HG02938 (cell line): ENCODE measurements around the gene CES5A.
"Not testable (repeated sequence)": the region's sequence is repeated elsewhere in the genome, so short reads cannot be mapped to it uniquely, and the experiment has no call there.

Experiments used
- ATAC-seq: cut with Tn5 transposase; IDR thresholded peaks from one replicate; pipeline ENCODE4 v1.9.1; 2021; ENCODE audit warnings: mild to moderate bottlenecking, moderate library complexity; ENCODE audit not compliant: unreplicated experiment

The CES5A gene

GRCh38 chr16:55876854-55877253 is 1.7 kb upstream of the CES5A start:
- no peak for ATAC-seq

GRCh38 chr16:55873122-55873521 is 2.1 kb downstream of the CES5A start:
- ATAC-seq, result no peak

- ATAC-seq, result no peak
Observed at GRCh38 chr16:55872130-55872529, 3.0 kb downstream of the CES5A start.

DNA sequence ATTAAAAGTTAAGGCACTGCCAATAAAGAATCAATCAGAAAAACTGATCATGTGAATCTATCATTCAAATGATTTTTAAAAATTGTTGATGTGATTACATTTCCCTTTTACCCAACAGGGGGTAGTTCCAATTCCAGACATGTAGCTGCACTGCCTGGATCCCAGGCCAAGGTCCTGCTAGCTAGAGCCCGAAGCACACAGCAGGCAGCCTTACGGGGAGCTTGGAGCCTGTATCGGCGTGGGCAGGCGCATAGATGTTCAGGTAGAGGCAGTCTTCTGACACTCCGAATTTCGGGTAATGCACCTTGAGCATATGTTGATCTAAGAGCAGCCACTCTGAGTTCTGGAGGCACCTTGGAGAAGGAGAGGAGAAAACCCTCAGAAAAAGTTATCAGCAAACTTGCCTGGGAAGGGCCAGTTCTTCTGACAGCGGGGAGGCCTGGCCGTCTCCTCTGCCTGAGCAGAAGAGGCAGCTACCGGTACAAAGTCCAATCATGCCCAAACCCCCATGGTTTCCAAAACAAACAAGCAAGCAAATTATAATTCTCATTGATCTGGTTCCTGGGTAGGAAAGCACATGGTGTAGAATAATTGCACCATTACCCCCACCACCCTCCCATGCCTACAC is 3.6 kb downstream of the CES5A start:
- no peak for ATAC-seq

DNA sequence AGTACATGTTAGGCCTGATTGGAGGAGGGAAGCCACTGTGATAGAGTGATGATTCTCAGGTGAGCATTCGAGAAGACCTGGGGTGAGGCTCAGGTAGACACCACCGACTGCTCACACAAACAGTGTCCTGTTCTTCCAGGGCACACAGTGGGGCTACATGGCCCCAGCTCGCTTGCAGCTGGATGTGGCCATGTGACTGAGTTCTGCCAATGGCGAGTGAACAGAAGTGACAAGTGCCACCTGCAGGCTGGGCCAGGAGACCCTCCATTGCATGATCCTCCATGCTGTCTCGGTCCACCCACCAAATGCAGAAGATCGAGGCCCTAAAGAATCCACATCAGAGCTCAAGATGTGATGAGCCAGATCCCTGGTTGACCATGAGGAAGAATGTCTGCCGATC is 6.2 kb downstream of the CES5A start:
- ATAC-seq, result no peak

- no peak for ATAC-seq
Observed at GRCh38 chr16:55868137-55868536, 7.0 kb downstream of the CES5A start.

GRCh38 chr16:55861288-55861687 is 13.9 kb downstream of the CES5A start:
- ATAC-seq, result no peak

- ATAC-seq, result not testable (repeated sequence)
Observed at GRCh38 chr16:55857650-55858049, 17.5 kb downstream of the CES5A start.

GRCh38 chr16:55856950-55857349 is 18.2 kb downstream of the CES5A start:
- ATAC-seq, result no peak

DNA sequence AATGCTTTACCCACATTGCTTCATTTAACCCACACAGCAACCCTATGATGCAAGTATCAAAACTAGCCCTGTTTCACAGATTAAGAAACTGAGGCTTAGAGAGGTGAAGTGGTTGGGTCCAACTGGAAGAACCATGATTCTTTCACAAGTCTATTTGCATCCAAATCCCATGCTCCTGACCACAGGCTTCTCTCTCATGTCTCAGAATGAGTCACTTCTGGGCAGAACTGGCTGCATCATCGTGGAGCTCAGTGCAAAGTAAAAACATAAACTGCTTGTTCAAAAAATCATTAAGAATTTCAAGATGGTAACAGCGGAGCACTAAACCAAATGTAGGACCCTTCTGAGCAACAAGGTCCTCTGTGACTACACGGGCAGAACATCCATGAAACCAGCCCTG is 22.1 kb downstream of the CES5A start:
- no peak for ATAC-seq

DNA sequence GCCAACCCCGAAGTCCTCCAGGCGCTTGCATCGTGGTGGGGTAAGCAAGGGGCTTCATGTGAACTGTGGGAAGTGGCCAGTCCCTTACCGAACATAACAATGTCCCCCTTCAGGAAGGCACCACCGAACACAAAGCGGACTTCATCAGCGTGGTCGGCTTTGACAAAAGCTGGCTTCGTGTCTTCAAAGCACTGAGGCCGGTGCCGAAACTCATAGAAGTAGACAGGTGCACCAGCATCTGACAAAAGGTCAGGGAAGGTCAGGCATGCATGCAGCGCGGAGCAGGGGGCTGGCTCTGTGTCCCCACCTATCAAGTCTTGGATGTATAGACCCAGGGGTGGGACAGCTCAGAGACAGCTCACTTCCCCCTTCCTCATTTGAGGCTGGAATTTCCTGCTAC is 25.6 kb downstream of the CES5A start:
- ATAC-seq, result no peak

DNA sequence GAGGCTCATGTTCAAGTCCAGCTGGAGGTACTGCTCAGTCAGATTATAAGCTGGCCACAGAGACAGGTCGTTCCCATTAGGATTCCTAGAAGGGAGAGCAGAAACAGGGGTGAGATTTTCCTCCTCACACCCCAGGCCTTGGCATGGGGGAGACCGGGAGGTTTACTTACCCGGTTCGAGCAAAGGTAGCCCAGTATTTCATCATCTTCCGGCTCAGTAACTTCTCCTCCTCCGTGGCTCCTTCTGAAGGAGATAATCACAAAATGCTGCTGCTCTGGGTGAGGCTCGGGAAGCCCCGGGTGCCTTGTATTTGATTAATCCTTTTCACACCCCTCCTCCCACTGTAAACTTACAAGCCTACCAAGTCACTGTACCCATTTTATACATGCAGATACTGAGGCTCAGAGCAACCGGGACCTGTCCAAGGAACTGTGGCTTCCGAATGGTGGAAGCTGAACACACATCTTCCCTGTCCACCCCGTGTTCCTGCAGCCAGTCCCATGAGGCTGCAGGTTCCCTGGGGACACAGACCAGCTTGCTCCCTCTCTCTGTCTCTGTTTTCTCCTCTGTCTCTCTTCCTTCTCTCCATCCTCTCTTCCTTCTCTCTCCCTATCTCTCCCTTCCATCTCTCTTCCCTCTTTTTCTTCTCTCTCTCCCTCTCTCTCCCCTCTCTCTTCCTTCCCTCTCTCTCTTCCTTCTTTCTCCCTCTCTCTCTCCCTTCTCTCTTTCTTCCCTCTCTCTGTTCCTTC is 28.4 kb downstream of the CES5A start:
- no peak for ATAC-seq

- no peak for ATAC-seq
Observed at GRCh38 chr16:55843105-55843395, 32.1 kb downstream of the CES5A start.

DNA sequence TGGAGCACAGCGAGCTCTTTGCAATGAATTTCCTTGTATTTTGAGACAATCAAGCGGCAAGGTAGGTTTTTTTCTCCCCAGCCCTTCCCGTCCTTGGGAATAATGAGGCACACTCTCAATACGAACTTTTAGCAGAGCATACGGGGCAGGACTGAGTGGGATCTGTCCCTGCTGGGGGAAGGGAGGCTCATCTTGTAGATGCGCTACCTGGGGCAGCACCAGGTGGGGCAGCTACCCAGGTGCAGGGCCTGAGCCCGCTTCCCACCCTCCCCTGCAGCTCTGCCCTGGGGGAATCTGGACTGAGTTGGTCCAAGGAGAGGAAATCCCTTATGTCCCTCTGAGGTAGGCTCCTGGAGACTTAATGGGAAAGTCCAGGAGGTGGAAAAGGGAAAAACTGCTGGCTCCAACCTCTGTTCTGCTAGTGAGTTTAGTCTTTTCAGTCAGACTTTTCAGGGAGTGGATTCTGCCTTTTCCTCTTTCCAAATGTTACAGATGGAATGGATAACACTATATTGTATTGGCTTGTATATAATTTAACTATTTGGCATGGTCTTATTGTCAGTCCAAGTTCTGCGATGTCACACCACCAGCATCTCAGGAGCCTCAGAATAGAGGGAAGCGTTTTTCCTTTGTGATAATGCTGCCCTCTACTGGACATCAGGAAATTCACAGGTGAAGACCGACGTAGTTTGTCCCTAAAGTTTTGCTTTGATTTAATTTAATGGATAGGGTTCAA is 32.6 kb downstream of the CES5A start:
- ATAC-seq, result no peak

GRCh38 chr16:55839115-55839514 is 36.1 kb downstream of the CES5A start:
- ATAC-seq, result no peak

GRCh38 chr16:55836158-55836611 is 39.0 kb downstream of the CES5A start:
- ATAC-seq, result no peak

- ATAC-seq, result no peak
Observed at GRCh38 chr16:55835581-55835980, 39.6 kb downstream of the CES5A start.

GRCh38 chr16:55835173-55835572 is 40.0 kb downstream of the CES5A start:
- ATAC-seq, result not testable (repeated sequence)

DNA sequence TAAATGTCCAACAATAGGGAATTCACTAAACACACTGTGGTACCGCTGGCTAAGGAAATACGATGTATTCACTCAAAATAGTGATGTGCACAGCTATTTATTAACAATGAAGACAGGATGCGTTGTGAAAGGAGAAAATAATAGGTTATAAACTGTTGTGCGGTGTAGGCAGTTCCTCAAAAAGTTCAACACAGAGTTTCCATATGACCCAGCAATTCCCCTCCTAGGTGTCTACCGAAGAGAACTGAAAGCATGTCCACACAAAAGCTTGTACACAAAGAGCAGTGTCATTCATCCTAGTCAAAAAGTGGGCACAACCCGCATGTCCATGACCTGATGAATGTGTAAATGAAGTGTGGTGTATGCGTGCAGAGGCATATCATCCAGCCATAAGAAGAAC is 41.1 kb downstream of the CES5A start:
- ATAC-seq, result peak; percentile 88

DNA sequence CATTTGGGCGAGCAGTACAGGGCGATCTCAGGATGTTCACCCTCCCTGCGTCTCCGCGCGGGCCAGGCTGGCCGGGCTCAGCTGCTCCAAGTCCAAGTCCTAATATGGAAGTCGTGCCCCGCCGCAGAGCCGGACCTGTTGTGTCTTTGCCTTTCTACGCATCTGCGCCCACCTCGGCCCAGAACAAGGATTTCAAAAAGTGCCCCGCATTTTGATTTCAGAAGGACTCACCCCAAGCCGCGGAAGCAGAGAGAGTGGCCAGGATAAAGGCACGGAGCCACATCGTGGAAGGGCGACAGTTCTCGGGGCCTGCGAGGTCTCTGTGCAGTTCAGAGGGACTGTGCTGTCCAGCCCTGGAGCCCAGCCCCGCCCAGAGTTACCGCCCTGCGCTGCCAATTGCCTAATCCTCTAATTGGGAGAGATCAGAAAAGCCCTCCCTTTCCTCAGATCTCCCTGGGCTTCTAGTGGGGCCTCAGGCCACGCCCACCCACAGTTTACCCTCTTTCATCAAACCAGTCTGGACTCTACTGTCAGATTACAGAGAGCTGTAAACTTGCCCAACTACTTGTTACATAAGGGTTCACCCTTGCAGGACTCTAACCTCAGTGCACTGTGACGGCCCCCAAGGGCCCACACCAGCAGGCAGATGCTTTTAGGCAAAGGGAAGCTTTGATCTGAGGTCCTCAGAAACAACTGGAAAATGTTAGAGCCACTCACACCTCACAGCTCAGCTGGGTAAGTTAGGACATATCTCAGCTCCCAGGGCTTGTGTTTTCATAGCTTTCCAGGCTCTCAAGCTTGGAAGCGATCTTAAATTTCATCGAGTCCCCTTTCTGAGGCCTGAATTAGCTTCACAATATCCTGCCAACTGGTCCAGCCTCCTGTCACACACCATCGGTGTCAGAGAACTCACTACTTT is 42.1 kb downstream of the CES5A start, which contains the start of gene CES1:
Gene CES1 (minus strand): TSS at position 324 of the 919 bp plus-strand sequence. CDS start 41 bp downstream, at position 283.
- no peak for ATAC-seq

DNA sequence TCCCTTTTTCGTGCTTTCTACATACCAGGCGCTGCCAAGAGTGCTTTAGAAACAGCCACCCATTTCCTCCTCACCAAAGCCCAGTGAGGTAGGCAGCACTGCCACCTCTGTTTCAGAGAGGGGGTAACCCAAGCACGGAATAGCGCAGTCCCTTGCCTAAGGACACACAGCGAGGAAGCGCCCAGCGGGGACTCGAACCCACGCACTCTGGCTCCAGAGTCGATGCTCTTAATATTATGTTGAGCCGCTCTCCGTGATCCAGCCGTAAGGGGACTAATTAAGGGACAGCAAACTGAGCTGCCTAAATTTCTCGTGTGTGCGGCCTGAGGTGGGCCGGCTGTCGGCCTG is 42.8 kb downstream of the CES5A start:
- ATAC-seq, result no peak
